Effector memory CD4-positive, alpha-beta T cell (primary cell): ENCODE results near the gene NBPF12.
"Not testable (repeated sequence)": the region's sequence is repeated elsewhere in the genome, so short reads cannot be mapped to it uniquely, and the experiment has no call there.

Experiments used
- DNase-seq, 3 donors: peaks; one replicate each; pipeline ENCODE4 v3.0.0-alpha.2; 2020
- H3K27ac ChIP-seq: 2 replicates; pipeline ENCODE4 v1.7.0; 2013; ENCODE audit warnings: mild to moderate bottlenecking, low read length, moderate library complexity; ENCODE audit not compliant: insufficient read depth, poor library complexity, severe bottlenecking
- H3K27me3 ChIP-seq: replicated peaks from 2 replicates; pipeline ENCODE4 v1.7.0; 2013; ENCODE audit warnings: mild to moderate bottlenecking, low read length; ENCODE audit not compliant: insufficient read depth, control insufficient read depth, poor library complexity, severe bottlenecking
- H3K36me3 ChIP-seq: 2 replicates; pipeline ENCODE4 v1.7.0; 2013; ENCODE audit warnings: mild to moderate bottlenecking, low read length, moderate library complexity; ENCODE audit not compliant: control insufficient read depth, insufficient read depth
- H3K4me1 ChIP-seq: 2 replicates; pipeline ENCODE4 v1.7.0; 2013; ENCODE audit warnings: low read length, mild to moderate bottlenecking; ENCODE audit not compliant: control insufficient read depth, insufficient read depth, poor library complexity, severe bottlenecking
- H3K4me3 ChIP-seq: 2 replicates; pipeline ENCODE4 v1.7.0; 2013; ENCODE audit warnings: low read length, low read depth, mild to moderate bottlenecking; ENCODE audit not compliant: insufficient read depth, poor library complexity, severe bottlenecking
- H3K9me3 ChIP-seq: 2 replicates; pipeline ENCODE4 v1.7.0; 2013; ENCODE audit warnings: mild to moderate bottlenecking, low read length, moderate library complexity; ENCODE audit not compliant: control insufficient read depth

The NBPF12 gene

DNA sequence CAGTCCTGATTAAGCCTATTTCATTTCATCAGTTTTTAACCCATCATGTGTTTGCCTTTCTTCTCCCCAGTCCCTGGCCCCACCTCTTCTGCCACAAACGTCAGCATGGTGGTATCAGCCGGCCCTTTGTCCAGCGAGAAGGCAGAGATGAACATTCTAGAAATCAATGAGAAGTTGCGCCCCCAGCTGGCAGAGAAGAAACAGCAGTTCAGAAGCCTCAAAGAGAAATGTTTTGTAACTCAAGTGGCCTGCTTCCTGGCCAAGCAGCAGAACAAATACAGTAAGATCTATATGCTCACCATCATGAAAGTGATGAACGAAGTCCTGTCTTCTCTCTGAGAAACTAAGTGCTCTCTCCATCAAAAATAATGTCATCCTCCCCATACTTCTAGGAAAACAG lies 34.6 kb downstream of the NBPF12 start:
- not testable (repeated sequence) for H3K36me3 ChIP-seq, H3K27me3 ChIP-seq, H3K9me3 ChIP-seq, H3K27ac ChIP-seq, H3K4me1 ChIP-seq, H3K4me3 ChIP-seq, DNase-seq

DNA sequence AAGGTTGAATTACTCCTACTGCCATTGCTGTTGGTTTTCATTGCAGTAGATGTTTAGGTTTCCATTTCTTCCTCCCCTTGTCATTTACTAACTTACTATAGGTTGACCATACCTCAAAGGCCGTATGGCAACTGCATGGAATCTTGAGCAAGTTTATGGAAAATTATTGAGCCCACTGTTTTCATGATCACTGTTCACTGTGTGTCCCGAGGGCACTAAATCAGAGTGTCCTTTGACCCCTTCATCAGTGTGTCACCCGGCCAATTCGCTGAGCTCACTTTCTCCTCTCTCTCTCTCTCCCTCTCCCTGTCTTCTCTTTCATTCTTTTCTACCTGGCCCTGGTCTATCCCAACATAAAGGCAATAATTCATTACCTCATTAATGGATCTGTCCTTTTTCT lies 47.7 kb downstream of the NBPF12 start:
- not testable (repeated sequence) for H3K4me3 ChIP-seq, H3K4me1 ChIP-seq, H3K36me3 ChIP-seq, H3K27ac ChIP-seq, H3K27me3 ChIP-seq, H3K9me3 ChIP-seq, DNase-seq

DNA sequence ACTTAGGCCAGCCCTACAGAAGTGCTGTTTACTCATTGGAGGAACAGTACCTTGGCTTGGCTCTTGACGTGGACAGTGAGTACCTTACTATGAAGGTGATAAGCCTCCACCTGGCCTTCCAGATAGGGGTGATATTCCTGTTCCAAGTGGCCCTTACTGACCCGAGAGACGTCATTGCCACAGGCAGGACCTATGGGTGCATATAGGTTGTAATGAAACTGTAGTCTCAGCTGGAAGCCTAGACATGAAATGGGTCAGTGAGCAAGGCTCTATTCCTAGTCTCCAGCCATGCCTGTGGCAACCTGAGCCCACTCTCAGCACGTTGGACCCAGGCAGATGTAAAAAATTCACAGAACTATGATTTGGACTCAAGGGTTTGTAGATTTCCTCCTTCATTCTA lies 48.3 kb downstream of the NBPF12 start:
- H3K9me3 ChIP-seq, H3K36me3 ChIP-seq, H3K4me1 ChIP-seq, H3K27ac ChIP-seq, DNase-seq, H3K4me3 ChIP-seq, H3K27me3 ChIP-seq: not testable (repeated sequence)

DNA sequence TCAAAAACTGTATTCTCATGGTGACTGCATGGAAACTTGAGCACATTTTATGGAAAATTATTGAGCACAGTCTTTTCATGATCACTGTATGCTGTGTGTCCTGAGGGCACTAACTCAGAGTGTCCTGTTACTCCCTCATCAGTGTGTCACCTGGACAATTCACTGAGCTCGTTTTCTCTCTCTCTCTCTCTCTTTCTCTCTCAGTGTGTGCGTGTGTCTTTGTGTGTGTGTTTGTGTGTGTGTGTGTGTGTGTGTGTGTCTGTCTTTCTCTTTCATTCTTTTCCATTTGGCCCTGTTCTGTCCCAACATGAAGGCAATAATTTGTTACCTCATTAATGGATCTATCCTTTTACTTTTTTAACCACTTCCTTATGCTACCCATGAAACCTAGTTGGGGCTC lies 49.4 kb downstream of the NBPF12 start:
- H3K4me3 ChIP-seq, H3K27me3 ChIP-seq, H3K4me1 ChIP-seq, H3K36me3 ChIP-seq, H3K9me3 ChIP-seq, H3K27ac ChIP-seq, DNase-seq: not testable (repeated sequence)

DNA sequence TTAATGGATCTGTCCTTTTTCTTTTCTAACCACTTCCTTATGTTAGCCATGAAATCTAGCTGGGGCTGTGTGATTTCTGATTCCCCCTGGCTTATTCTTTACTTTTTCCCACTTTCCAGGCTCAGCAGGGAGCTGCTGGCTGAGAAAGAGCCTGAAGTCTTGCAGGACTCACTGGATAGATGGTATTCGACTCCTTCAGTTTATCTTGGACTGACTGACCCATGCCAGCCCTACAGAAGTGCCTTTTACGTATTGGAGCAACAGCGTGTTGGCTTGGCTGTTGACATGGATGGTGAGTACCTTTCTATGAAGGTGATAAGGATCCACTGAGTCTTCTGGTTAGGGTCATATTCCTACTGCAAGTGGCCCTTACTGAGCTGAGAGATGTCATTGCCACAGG lies 51.3 kb downstream of the NBPF12 start:
- not testable (repeated sequence) for H3K27me3 ChIP-seq, H3K9me3 ChIP-seq, DNase-seq, H3K4me3 ChIP-seq, H3K4me1 ChIP-seq, H3K36me3 ChIP-seq, H3K27ac ChIP-seq

DNA sequence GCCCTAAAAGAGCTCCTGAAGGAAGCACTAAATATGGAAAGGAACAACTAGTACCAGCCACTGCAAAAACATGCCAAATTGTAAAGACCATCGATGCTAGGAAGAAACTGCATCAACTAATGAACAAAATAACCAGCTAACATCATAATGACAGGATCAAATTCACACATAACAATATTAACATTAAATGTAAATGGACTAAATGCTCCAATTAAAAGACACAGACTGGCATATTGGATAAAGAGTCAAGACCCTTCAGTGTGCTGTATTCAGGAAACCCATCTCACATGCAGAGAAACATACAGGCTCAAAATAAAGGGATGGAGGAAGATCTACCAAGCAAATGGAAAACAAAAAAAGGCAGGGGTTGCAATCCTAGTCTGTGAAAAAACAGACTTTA lies 70.4 kb downstream of the NBPF12 start:
- DNase-seq, H3K4me1 ChIP-seq, H3K36me3 ChIP-seq, H3K27ac ChIP-seq, H3K27me3 ChIP-seq, H3K9me3 ChIP-seq, H3K4me3 ChIP-seq: not testable (repeated sequence)

DNA sequence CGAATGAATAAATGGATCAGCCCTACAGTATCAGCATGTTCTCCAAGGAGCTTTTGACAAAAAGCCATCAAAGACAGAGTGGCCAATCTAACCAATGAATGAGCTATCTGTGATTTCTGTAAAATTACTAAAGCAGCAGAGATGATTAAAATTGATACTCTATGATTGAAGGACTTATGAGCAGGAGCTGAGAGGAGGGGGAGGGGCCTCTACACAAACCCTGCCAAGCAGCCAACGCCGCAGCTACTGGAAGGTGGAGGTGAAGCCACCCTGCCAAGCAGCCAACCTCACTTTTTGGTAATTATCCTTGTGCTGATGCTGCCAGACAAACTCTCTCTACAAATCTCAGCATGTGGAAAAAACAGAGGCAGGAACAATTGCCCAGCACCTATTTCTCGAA lies 88.9 kb downstream of the NBPF12 start:
- H3K4me3 ChIP-seq, H3K27me3 ChIP-seq, DNase-seq, H3K4me1 ChIP-seq, H3K27ac ChIP-seq, H3K36me3 ChIP-seq, H3K9me3 ChIP-seq: not testable (repeated sequence)

DNA sequence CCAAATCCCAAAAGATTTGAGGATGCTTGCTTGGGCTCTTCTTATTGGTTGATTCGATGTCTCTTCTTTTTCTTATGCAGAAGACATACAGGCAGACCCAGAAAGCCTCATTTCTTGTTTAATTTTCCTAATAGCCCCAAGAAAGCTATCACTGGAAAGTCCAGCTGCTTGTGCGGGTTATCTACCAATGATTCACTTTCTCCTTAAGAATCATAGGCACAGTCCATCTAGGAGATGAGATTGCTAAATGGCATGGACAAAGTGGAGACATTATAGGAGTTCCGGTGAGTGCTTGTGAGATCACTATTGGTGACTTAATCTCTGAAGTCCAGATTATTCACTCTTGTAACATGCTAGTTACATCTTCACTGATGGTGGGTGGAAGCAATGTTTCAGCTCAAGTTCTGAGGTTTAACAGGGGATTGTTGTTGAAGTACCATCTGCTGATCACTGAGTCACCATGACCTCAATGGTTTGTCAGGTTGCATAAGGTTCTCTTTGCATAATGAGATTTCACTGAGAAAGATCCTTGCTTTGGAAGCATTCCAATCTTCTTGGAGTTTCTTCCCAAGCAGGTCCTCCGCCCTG lies 92.0 kb downstream of the NBPF12 start:
- H3K4me1 ChIP-seq, DNase-seq, H3K27ac ChIP-seq, H3K27me3 ChIP-seq, H3K9me3 ChIP-seq, H3K36me3 ChIP-seq, H3K4me3 ChIP-seq: not testable (repeated sequence)

DNA sequence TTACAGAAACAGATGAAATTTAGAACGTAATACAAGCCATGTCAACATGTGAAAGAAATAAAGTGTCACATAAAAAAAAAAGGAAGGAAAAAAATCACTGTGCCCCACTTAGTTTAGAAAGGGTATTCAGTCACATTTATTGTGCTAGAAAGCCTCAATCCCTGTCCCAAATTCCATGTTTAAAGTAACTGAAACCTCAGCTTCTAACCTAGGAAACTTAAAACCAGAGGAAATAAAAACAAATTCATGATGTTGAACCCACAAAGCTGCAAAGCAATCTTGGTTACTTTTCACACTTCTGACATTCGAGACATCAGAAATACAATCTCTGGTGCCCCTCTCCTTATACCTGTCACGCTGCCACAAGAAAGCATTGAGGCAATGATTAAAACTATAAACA lies 101.8 kb downstream of the NBPF12 start:
- H3K4me3 ChIP-seq, result no peak overlapping the region
- no peak for DNase-seq
- no peak overlapping the region for H3K27ac ChIP-seq
- no peaks in the 10 kb centered on the region for H3K36me3 ChIP-seq
- H3K27me3 ChIP-seq, result no peaks in the 10 kb centered on the region
- H3K4me1 ChIP-seq, result no peaks in the 10 kb centered on the region
- no peaks in the 10 kb centered on the region for H3K9me3 ChIP-seq

DNA sequence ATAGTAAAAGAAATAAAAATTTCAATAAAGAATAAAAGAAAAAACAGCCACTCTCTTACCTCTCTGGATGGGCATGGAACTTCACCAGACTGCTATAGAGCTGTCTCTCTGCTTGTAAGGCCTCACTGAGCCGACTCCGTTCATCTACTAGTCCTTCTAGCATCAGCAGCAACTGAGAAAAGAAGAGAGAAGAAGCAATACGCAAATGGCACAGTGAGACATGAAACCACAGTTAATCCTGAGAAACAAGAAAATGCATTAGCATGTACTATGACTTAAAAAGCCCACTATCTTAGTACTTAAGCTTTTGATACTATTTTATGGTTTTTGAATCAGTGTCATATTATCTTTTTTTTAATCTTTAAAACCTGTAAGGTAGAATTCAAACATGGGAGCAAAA lies 104.8 kb downstream of the NBPF12 start:
- DNase-seq, H3K4me1 ChIP-seq: not testable (repeated sequence)

DNA sequence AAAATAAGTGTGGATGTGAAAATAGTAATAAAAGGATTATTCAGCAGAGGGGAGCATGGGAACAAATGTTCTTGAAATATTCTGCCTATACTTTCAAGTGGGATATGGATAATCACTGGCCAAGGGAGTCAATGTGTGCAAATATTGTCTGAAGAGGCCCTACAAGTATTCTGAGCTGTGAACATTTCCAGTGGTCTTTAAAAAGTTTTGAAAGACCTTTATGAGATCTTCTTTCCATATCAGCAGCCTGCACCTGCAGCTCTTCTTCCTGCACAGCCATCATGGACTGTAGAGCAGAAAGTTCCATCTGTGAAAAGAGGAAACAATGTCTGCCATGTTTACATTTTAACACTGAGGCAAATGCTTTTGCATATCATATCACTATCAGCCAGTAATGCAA lies 106.4 kb downstream of the NBPF12 start:
- not testable (repeated sequence) for H3K9me3 ChIP-seq, H3K4me1 ChIP-seq, H3K27ac ChIP-seq, DNase-seq, H3K27me3 ChIP-seq, H3K4me3 ChIP-seq, H3K36me3 ChIP-seq

More for the DNA sequence above, 104.8 kb downstream of the NBPF12 start:
- H3K27me3 ChIP-seq, H3K36me3 ChIP-seq, H3K27ac ChIP-seq, H3K9me3 ChIP-seq, H3K4me3 ChIP-seq: not testable (repeated sequence)
